TTC549 (cell line): Measurements from ENCODE around the gene PRSS56.
"Not testable (repeated sequence)": the region's sequence is repeated elsewhere in the genome, so short reads cannot be mapped to it uniquely, and the experiment has no call there.

Experiments
- FAIRE-seq: peaks from 2 replicates; lab custom pipeline; 2012; peaks lifted over from hg19 to GRCh38; lab: Jason Lieb, UNC

PRSS56 gene

DNA sequence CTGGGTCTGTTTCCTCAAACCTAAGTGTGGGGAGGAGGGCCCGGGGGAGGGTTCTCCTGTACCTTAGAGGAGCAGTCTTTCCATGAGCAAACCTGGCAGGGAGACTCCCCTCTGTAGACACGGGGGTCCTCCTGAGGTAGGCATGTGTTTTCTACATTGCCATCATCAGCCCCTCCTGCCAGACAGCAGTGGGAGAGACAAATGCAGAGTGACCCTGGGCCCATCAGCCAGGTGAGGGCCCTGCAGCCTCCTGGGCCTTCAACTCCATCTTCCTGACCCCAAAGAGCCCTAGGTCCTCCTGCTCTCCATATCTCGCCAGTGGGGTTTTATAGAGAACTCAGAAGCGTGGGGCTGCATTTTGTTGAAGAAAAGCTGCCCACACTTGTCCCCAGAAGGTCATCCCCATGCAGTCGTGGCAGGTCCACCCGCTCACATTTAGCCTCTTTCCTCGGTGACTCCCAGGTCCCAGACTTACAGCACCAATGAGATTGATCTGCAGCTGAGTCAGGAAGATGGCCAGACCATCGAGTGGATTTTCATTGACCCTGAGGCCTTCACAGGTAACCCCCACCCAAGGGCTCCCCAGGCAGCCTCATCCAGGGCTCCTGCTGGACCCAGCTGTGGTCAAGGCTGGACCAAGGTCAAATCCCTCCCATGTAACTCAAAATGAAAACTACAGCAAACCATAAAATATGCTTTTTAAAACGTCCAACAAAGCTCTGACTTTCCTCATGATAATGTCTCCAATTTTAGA is 21.9 kb downstream of the PRSS56 start:
- no peak for FAIRE-seq

DNA sequence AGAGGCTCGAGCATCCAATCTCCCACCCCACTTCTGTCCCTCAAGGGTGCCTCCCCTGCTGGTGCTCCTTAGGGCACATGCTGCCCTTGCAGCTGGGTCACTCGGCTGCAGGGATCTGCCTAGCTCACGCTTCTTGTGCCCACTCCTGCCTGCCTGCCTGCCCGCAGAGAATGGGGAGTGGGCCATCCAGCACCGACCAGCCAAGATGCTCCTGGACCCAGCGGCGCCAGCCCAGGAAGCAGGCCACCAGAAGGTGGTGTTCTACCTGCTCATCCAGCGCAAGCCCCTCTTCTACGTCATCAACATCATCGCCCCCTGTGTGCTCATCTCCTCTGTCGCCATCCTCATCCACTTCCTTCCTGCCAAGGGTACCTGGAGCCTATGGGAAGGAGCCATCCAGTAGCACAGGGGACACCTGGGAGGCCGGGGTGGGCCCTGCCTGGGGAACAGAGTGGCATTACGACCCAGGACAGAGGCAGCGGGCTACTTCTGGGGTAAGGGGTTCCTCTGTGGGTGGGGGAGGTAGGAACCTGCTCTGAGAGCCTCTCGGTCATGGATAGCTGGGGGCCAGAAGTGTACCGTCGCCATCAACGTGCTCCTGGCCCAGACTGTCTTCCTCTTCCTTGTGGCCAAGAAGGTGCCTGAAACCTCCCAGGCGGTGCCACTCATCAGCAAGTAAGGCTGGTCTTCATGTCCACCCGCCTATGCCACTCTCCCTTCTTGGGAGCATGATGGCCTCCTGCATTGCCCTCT is 22.7 kb downstream of the PRSS56 start:
- FAIRE-seq, result no peak

DNA sequence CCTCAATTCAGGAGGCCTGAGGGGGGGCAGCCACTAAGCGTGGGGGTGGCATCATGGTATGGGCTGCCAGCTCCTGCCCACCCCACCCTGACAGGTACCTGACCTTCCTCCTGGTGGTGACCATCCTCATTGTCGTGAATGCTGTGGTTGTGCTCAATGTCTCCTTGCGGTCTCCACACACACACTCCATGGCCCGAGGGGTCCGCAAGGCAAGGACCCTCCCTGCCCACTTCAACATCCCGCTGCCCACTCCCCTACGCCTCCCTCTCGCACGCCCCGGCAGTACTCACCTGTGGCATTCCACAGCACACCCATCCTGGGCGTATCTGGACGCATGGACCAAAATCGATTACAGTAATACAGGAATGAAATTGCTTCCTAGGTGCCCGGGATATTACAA is 23.3 kb downstream of the PRSS56 start:
- FAIRE-seq, result no peak

DNA sequence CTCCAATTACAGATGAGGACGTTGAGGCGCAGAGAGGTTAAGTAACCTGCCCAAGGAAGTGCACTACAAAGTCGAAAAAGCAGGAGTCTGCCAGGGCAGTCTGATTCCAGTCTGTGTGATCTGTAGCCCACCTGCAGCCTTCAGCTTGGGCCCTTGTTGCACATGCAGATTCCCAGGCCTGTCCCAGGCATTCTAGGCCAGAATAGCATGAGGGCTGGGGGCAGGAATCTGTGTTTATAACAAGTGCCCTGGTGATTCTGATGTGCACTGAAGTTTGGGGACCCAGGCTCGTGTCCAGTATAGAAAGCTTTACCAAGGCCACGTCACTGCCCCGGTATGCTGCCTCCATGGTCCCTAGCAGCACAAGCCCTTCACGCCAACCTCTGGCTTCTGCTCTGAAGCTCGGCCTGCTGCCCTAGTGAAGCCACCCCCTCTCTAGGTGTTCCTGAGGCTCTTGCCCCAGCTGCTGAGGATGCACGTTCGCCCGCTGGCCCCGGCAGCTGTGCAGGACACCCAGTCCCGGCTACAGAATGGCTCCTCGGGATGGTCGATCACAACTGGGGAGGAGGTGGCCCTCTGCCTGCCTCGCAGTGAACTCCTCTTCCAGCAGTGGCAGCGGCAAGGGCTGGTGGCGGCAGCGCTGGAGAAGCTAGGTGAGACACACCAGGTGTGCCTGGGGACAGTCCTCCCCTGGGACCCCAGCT is 23.9 kb downstream of the PRSS56 start:
- no peak for FAIRE-seq

DNA sequence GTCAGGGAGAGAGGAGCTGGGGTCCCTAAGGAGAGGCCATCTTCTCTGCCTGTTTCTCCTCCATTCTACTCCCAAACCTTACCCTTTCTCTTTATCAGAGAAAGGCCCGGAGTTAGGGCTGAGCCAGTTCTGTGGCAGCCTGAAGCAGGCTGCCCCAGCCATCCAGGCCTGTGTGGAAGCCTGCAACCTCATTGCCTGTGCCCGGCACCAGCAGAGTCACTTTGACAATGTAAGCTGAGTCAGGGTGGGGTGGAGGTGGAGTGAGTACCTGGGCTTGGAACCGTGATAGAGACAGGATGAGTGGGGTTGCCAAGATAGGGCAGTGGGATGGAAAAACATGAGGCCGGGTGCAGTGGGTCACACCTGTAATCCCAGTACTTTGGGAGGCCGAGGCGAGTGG is 24.5 kb downstream of the PRSS56 start:
- no peak for FAIRE-seq

DNA sequence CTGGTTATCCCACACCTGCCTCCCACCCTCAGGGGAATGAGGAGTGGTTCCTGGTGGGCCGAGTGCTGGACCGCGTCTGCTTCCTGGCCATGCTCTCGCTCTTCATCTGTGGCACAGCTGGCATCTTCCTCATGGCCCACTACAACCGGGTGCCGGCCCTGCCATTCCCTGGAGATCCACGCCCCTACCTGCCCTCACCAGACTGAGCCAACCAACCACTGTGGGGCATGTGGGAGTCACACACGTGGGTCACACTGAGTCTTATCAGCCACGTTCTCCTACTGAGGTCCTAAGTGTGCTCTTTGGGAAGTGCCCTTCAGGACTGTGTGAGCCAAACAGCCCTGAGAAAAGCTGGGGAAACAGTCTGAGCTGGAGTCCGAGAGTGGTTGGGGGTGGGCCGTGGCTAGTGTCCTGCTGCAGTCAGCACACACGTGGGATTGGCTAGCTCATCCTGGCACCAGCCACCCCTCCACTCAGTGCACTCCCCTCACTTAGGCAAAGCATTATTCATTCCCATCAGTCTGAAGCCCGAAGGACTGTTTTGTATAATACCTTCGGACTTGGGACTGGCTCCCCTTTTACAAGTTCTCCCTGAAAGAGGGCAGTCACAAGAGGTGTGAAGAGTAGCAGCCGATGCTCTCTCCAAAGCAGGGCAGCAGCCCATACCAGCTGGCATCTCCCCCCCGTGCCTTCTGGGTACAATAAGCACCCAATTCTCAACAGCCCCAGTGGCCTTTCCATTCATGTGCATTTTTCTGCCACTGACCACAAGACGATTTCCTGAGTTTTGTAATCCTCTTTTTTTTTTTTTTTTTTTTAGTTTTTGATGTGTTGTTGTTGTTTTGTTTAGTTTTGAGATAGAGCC is 25.6 kb downstream of the PRSS56 start:
- FAIRE-seq, result no peak

DNA sequence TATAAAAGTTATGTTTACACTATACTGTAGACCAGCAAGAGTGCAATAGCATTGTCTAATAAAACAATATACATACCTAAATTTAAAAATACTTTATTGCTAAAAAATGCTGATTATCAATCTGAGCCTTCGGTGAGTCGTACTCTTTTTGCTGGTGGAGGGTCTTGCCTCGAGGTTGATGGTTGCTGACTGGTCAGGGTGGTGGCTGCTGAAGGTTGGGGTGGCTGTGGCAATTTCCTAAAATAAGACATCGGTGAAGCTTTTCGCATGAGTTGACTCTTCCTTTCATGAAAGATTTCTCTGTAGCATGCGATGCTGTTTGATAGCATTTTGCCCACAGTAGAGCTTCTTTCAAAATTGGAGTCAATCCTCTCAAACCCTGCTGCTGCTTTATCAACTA is 27.8 kb downstream of the PRSS56 start:
- no peak for FAIRE-seq

DNA sequence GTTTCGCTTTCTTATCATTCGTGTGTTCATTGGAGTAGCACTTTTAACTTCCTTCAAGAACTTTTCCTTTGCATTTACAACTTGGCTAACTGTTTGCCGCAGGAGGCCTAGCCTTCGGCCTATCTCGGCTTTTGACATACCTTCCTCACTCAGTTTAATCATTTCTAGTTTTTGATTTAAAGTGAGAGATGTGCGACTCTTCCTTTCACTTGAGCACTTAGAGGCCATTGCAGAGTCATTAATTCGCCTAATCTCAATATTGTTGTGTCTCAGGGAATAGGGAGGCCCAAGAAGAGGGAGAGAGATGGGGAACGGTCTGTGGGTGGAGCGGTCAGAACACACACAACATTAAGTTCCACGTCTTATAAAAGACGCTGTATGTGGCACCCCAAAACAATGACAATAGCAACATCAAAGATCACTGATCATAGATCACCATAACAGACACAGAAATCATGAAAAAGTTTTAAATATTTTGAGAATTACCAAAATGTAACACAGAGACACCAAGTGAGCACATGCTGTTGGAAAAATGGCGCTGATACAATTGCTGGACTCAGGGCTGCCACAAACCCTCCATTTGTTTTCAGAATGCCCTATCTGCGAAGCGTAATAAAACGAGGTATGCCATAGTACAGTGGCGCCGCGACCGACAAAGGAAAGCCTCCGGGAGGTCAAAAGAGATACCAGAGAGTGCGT is 29.6 kb downstream of the PRSS56 start:
- FAIRE-seq, result no peak

DNA sequence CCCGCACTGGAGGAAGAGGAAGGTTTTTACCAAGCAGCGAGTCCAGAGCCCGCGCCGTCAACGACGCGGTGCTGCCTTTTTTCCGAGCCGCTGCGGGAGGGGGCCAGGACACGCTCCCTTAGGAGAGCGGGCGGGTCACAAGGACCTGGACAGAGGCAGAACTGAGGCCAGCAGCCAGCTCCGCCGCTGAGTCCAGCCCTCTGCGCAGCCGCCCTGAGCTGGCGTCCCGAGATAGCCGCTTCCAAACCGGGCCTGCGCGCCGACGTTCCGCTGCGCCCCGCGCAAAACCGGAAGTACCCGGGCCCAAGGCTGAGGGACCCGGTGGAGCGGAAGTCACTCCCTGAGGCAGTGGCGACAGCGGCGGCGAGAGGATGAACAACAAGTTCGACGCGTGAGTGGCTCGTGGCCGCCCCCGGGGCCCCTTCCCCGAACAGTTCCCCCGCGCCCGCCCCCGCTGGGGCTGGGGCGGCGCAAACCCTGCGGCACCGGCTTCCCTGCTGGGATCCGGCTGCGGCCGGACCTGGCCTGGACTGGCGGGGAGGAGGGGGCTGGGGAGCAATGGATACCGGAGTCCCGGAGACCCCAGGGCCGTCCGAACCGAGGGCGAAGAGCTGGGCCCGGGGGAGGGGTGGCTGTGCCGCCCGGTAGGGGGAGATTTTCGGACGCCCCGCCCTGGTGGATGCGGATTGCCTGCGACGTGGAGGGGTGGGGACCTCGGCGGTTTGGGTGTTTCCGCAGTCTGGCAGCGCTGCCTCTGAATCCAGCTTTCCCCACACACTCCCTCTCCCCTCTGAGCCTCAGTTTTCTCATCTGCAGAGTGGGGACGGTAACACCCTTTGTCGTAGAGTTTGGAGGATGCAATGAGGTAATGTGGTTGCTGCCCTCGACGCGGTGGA is 30.4 kb downstream of the PRSS56 start, which contains the start of the genes EIF4E2 and TIGD1:
Gene EIF4E2 (plus strand): TSS at position 336 of the 896 bp plus-strand sequence. CDS start 36 bp downstream, at position 372.
Gene TIGD1 (minus strand): TSS at position 204 of the 896 bp plus-strand sequence. CDS start 675 bp downstream, outside the sequence.
- FAIRE-seq, result no peak

DNA sequence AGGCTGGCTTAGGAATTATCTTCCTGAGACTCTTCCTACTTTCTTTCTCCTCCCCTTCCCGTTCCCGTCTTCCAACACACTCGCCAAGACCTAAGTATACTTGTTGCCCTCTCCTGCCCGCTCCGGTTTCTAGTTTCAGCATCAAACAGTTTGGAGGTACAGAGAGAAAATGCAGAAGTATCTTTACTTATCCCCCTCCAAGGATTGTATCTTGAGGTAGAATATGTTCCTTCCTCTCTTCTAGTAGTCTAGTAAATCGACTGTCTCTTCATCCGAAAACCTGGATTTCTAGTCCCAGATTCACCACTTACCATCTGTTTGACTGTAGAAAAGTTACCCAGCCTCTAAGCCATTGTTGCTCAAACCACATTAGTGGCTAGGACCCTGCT is 31.1 kb downstream of the PRSS56 start:
- FAIRE-seq, result no peak

DNA sequence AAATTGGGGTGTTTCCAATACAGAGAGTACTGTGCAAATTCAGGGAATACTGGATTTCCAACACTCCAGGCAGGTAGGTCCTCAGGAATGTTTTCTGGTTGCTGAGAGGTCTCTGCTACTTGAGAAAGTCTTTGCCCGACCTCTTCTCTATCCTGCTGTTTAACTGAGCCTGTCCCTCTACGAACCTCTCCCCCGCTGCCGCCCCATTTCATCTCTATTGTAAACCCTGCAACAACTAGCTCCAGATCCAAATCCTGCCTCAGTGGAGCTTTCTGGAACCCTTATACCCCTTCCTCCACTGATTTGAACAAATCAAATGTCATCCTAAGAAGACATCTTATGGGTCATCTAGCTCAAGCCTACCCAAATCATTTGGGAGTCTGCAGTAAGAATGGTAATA is 31.6 kb downstream of the PRSS56 start:
- no peak for FAIRE-seq

DNA sequence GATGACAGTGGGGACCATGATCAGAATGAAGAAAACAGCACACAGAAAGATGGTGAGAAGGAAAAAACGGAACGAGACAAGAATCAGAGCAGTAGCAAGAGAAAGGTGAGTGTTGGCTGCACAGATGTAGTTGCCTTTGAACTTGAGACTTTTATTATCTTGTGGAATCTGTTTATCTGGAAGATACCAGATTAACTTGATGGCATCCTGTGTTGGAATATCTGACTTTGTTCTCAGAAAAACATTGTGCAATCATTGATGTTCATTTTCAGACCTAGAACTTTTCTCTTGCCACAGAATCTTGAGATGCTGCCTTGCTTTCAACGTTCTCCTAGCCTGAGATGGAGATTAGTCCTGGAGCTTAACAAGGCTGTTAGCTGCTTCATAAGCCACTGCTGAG is 36.2 kb downstream of the PRSS56 start:
- FAIRE-seq, result no peak

DNA sequence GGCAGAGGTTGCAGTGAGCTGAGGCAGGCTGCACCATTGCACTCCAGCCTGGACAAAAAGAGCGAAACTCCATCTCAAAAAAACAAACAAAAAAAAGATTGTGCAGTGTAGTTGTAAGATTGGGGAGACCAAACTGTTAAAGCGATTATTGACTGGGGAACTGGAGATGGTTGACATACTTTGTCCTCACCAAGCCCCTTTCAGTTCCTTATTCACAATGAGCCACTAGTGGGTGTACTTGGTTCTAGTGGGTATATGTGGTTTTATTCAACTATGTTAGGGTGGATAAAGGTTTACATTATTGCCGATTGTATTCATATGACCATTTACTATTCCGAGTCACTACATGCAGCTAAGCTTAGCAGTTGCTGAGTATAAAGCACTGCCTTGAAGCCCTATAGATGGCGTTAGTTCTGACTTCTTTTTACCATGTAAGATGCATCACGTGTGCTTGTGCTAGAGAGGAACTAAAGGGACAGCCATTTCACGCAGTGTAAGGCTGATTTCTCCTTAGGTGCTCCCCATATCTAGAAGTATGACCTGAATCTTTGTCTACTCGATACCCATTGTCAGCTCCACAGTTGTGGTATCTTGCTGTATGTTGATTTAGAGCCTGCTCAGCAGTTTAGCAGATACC is 42.4 kb downstream of the PRSS56 start:
- no peak for FAIRE-seq

DNA sequence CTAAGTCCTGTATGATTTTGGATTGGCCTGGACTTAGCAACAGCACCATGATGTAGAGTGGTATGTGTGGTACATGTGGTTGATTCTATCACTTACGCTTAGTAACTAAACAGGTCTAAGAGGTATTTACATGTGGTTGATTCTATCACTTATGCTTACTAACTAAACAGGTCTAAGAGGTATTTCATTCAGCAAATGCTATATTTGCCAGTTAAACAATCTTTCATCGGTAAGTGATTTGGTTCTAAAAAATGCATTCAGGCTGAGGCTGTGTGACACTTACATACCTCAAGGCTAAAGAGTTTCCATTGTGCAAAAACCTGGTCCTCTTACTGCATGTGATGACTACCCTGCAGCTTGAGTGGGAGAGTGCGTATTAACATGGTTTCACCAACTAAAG is 43.4 kb downstream of the PRSS56 start:
- FAIRE-seq, result no peak

DNA sequence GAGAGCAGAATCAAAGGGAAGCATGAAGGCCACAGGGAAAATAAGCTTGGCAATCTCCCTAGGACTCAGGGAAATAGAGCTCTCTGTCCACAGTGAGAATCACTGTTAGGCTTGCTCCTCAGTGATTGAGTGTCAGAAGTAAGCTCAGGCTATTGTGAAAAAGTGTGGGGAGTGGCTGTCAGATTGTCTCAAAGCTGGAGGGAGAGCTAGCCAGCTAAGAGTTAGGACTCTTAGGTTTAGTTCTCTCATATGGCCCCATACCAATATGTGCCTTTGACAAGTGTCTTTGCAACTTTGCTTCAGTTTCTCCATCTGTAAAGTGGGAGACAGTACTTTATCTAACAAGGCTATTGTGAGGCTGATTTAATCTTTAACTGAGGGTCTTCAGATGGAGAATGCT is 47.5 kb downstream of the PRSS56 start:
- no peak for FAIRE-seq

DNA sequence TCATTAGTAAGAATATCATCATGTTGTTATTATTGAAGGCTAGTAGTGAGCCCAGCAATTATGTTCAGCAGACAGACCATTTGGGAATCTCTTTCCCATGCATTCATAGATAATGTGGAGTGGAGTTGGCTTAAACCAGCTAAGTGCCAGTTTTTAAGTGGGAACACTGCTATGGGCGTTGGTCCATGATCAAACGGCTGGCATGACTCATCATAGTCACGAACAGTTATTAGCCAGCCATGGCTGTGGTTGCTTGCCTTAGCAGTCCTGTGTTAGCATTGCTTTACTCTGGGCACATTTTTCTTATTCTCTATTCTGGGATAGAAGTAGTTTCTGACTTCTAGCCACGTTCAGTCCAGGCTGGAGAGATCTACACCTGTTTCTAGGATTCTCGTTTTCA is 48.0 kb downstream of the PRSS56 start:
- FAIRE-seq, result no peak

DNA sequence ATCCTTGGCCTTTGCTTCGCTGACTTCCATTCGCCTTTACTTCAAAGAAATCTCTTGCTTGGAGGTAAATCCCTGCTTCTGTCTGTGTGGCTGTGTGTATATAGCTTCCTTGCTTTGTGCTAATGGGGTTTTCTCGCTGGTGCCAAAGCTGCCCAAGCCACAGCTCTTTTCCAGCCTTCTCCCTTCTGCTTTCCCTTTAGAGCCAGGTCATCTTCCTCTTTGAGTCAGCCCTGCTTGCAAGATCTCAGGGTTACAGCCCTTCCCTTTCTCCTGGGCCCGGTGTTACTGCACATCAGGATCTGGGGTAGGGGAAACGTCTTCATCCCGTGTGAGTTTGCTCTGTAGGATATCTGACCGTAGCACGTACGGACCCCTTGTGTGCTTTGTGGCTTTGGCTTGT is 49.4 kb downstream of the PRSS56 start:
- no peak for FAIRE-seq

DNA sequence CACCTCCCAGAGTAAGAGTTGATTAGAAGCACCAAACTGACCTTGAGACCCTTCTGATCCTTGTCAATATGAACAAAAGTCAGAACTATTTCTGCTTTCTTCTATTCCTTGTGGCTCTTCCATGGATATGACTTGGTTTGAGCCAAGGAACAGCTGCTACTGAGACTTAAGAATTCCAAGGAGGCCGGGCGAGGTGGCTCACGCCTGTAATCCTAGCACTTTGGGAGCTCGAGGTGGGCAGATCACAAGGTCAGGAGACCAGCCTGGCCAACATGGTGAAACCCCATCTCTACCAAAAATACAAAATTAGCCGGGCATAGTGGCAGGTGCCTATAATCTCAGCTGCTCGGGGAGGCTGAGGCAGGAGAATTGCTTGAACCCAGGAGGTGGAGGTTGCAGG is 50.3 kb downstream of the PRSS56 start:
- not testable (repeated sequence) for FAIRE-seq

DNA sequence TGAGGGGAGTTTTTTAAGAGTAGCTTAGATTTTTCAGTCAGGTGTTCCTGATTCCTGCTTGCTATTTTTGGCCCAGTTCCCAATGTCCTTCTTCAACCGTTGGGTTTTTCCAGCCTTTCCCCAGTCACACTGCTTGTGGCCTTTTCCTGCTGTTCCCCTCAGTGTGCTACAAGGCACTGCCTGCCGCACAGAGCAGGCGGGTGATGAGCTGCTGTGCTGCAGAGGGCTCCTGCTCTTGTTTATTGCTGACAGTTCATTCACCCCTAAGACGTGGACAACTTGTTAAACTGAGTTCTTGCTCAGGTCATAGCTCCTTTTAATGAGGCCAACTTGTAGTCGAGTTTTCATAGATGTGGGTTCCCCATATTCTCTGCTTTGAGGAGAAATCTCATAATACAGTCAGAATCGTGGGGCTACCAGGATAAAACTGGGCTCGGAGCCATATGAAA is 50.9 kb downstream of the PRSS56 start:
- FAIRE-seq, result no peak

DNA sequence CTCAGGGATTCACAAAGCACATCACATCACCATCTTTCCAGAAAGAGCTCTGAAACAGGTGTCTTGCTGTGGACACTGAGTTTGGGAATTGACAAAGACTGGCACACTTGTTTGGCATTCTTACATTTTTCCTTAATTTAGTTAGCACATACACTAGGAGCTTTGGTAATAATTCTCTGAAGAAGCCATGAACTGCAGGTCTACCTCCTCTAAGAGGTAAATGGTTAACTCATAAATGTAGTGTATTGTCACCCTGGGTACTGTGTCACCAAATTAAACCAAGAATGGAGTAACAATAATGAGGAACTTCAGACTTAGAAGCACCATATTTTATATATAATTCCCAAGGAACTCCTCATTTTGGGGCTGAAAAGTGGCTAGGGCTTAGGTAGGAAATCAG is 52.9 kb downstream of the PRSS56 start:
- no peak for FAIRE-seq
